Measurements from ENCODE around the gene STX8. TPM values are rescaled to one million over a fixed set of nuclear protein-coding genes. Genes with fewer than 3 reads are reported as not detected.

STX8 gene
- total RNA-seq, 1 experiment from 2014 or later: 38.8 TPM

- intact Hi-C loops (cut with micrococcal nuclease): no loop called here
- Histone ChIP-seq H3K9ac (ENCODE audit: low read length) (no peak overlapping the region), H3K4me3 (replicated peaks in 1 of 2; ENCODE audit: low read depth in 1 of 2, low read length in 2 of 2) (no peak overlapping the region), H3K9me3 (ENCODE audit: control insufficient read depth in 1 of 2, insufficient read depth in 1 of 2, low read depth in 1 of 2, low read length in 2 of 2) (no peaks in the 10 kb centered on the region), H3K27me3 (ENCODE audit: insufficient read depth, low read length) (no peaks in the 10 kb centered on the region), H3K4me2 (ENCODE audit: low read length) (no peak overlapping the region), H2AFZ (ENCODE audit: low read depth, low read length, poor library complexity, severe bottlenecking) (no peak overlapping the region), H3K9me2 (ENCODE audit: insufficient read depth) (no peaks in the 10 kb centered on the region), H3K36me3 (ENCODE audit: control insufficient read depth in 1 of 2, insufficient read depth in 2 of 2, low read length in 2 of 2) (no peaks in the 10 kb centered on the region), H3K27ac (ENCODE audit: low read depth, low read length) (no peak overlapping the region), H3K79me2 (ENCODE audit: insufficient read depth, low read length) (no peaks in the 10 kb centered on the region), H3K4me1 (ENCODE audit: control insufficient read depth in 1 of 2, insufficient read depth in 2 of 2, low read length in 2 of 2) (peaks cover 13 to 16% of the 10 kb centered on the region in 2 experiments), H4K20me1 (ENCODE audit: insufficient read depth) (no peaks in the 10 kb centered on the region)
- BruUV-seq (replicated peaks): no TSS peak
- ChIA-PET CTCF (no interaction called here), POLR2A (no interaction called here), RAD21 (ENCODE audit: low non-redundant PET in 1 of 2, low total read pairs in 2 of 2, uncharacterized antibody in 2 of 2, unreplicated experiment in 2 of 2) (no interaction called here)
- ATAC-seq (no peak), DNase-seq (ENCODE audit: low read depth, low spot score) (no peak)
- TF ChIP-seq SP1 (IDR thresholded peaks at IDR 0.05; ENCODE audit: low read depth) (no peak), ELF1 (IDR thresholded peaks at IDR 0.05; ENCODE audit: borderline replicate concordance, low read depth) (no peak), CTCF (IDR thresholded peaks at IDR 0.05 in 2 of 3, conservative IDR thresholded peaks at IDR 0.05 in 1 of 3; ENCODE audit: borderline replicate concordance in 1 of 3, insufficient read depth in 1 of 3, low read depth in 2 of 3, low read length in 2 of 3) (no peak), ZNF274 (IDR thresholded peaks at IDR 0.05; ENCODE audit: low read depth, low read length) (no peak)
Measured at GRCh38 chr17:9236286-9237052, 339.2 kb downstream of the STX8 start.

- H3K4me1 ChIP-seq (ENCODE audit: control insufficient read depth in 1 of 2, insufficient read depth in 2 of 2, low read length in 2 of 2): peaks cover 11 to 12% of the 10 kb centered on the region in 2 experiments
- no peak for DNase-seq (ENCODE audit: low read depth, low spot score)
- CTCF ChIA-PET: no interaction called here
- intact Hi-C loops (cut with micrococcal nuclease): no loop called here
- H3K27me3 ChIP-seq (ENCODE audit: insufficient read depth, low read length): no peaks in the 10 kb centered on the region
- H3K27ac ChIP-seq (ENCODE audit: low read depth, low read length): no peak overlapping the region
- no peaks in the 10 kb centered on the region for H3K36me3 ChIP-seq (ENCODE audit: control insufficient read depth in 1 of 2, insufficient read depth in 2 of 2, low read length in 2 of 2)
- H3K4me2 ChIP-seq (ENCODE audit: low read length): no peak overlapping the region
- H3K79me2 ChIP-seq (ENCODE audit: insufficient read depth, low read length): no peaks in the 10 kb centered on the region
- POLR2A ChIA-PET: no interaction called here
- no peak overlapping the region for H3K9ac ChIP-seq (ENCODE audit: low read length)
- RAD21 ChIA-PET (ENCODE audit: low non-redundant PET in 1 of 2, low total read pairs in 2 of 2, uncharacterized antibody in 2 of 2, unreplicated experiment in 2 of 2): no interaction called here
- H3K4me3 ChIP-seq (replicated peaks in 1 of 2; ENCODE audit: low read depth in 1 of 2, low read length in 2 of 2): no peak overlapping the region
- H2AFZ ChIP-seq (ENCODE audit: low read depth, low read length, poor library complexity, severe bottlenecking): no peak overlapping the region
- H3K9me3 ChIP-seq (ENCODE audit: control insufficient read depth in 1 of 2, insufficient read depth in 1 of 2, low read depth in 1 of 2, low read length in 2 of 2): no peaks in the 10 kb centered on the region
- no peak for ATAC-seq
- BruUV-seq (replicated peaks): no TSS peak
- H3K9me2 ChIP-seq (ENCODE audit: insufficient read depth): no peaks in the 10 kb centered on the region
- no peaks in the 10 kb centered on the region for H4K20me1 ChIP-seq (ENCODE audit: insufficient read depth)
- TF ChIP-seq CEBPB (IDR thresholded peaks at IDR 0.05; ENCODE audit: low read depth): no peak
- no peak for TF ChIP-seq SP1 (IDR thresholded peaks at IDR 0.05; ENCODE audit: low read depth)
- TF ChIP-seq FOSL1 (IDR thresholded peaks at IDR 0.05; ENCODE audit: low read depth): no peak
Measured at GRCh38 chr17:9235346-9235745, 340.3 kb downstream of the STX8 start.
